Ishikawa (cell line): ENCODE results near the gene ERMP1.

Source experiments
- EP300 ChIP-seq: IDR thresholded peaks from 2 replicates; pipeline ENCODE4 v1.6.1; 2012; ENCODE audit warnings: borderline replicate concordance
- TAF1 ChIP-seq: IDR thresholded peaks from 2 replicates; pipeline ENCODE4 v1.6.1; 2012; ENCODE audit warnings: low read depth, mild to moderate bottlenecking
- TF ChIP-seq, protein P1 (sequence below): IDR thresholded peaks from 2 replicates; pipeline ENCODE4 v1.6.1; 2012; ENCODE audit warnings: low read depth, mild to moderate bottlenecking

DNA sequence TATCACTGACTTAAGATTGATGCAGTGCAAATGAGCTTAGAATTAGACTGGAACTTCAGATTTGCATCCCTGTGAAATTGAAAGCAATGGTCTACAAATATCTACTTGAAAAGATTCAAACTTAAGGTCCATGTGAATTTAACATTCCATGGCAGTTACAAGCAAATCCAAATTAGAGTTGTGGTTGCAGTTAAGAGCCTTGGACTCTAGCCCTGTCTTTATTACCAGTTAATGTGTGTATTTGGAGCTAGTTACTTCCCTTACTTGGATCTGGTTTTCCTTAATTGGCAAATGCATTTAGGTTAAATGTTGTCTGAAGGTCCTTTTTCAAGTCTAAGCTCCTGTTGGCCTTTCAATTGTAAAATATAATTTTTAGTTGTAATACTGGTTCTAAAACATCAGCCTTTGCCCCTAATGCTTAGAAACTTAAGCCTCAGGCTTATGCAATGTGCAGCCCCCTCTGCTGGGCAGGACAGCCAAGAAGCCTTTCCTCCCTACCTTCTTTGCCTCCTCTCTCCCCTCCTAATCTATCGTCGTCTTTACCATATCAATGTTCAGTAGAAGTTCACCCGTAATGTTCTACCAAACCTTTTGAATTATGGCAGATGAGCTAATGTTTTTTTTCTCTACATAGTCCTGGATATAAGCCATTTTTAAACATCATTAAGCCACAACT is 59.5 kb downstream of the ERMP1 start:
- TF ChIP-seq EP300 (no peak), TAF1 (no peak)
- TF ChIP-seq, protein P1, sequence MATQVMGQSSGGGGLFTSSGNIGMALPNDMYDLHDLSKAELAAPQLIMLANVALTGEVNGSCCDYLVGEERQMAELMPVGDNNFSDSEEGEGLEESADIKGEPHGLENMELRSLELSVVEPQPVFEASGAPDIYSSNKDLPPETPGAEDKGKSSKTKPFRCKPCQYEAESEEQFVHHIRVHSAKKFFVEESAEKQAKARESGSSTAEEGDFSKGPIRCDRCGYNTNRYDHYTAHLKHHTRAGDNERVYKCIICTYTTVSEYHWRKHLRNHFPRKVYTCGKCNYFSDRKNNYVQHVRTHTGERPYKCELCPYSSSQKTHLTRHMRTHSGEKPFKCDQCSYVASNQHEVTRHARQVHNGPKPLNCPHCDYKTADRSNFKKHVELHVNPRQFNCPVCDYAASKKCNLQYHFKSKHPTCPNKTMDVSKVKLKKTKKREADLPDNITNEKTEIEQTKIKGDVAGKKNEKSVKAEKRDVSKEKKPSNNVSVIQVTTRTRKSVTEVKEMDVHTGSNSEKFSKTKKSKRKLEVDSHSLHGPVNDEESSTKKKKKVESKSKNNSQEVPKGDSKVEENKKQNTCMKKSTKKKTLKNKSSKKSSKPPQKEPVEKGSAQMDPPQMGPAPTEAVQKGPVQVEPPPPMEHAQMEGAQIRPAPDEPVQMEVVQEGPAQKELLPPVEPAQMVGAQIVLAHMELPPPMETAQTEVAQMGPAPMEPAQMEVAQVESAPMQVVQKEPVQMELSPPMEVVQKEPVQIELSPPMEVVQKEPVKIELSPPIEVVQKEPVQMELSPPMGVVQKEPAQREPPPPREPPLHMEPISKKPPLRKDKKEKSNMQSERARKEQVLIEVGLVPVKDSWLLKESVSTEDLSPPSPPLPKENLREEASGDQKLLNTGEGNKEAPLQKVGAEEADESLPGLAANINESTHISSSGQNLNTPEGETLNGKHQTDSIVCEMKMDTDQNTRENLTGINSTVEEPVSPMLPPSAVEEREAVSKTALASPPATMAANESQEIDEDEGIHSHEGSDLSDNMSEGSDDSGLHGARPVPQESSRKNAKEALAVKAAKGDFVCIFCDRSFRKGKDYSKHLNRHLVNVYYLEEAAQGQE: no peak
